K562 (cell line): ENCODE measurements around the gene RFC5. TPM values are rescaled to one million over a fixed set of nuclear protein-coding genes. Genes with fewer than 3 reads are reported as not detected.

Experiments used
- ATAC-seq: fragments of 200-7000 bp; cut with Tn5 transposase; 3 replicates; pipeline ENCODE4 v1.9.1; 2020; ENCODE audit warnings: moderate library complexity
- Bru-seq: library from RNA; stranded (reverse); fragments of 400-500 nt; gene quantifications from one replicate; lab custom pipeline; 2021; lab: Mats Ljungman, UMichigan
- BruChase-seq, 2 experiments: library from RNA; stranded (reverse); fragments of 400-500 nt; gene quantifications; one replicate each; lab custom pipeline; 2021; lab: Mats Ljungman, UMichigan
- BruUV-seq: library from RNA; stranded (reverse); fragments of 400-500 nt; replicated peaks from 2 replicates; lab custom pipeline; 2021; lab: Mats Ljungman, UMichigan
- CTCF ChIA-PET: fragments of 300-600 bp; formaldehyde crosslinking; extraction: SDS; loops from one replicate; lab custom pipeline; 2021; ENCODE audit warnings: low intra/inter-chr PET ratio; lab: Yijun Ruan, JAX
- POLR2A ChIA-PET: fragments of 300-600, 350-650 bp; sonication (Branson Sonifier 250); formaldehyde crosslinking; extraction: SDS; loops from one replicate; lab custom pipeline; 2021; ENCODE audit warnings: antibody characterized with exemption, inconsistent platforms; lab: Yijun Ruan, JAX
- DNase-seq, 4 experiments: peaks; one replicate each; pipeline versions ENCODE4 v3.0.0 to v3.0.0-alpha.2; 2011 to 2018; ENCODE audit warnings: low spot score in 3 of 4, mixed read lengths in 3 of 4; ENCODE audit errors: extremely low read depth in 1 of 4
- FAIRE-seq: peaks from 2 replicates; lab custom pipeline; 2011; peaks lifted over from hg19 to GRCh38; lab: Jason Lieb, UNC
- H2AFZ ChIP-seq: 2 replicates; pipeline ENCODE4 v1.6.0; 2011; ENCODE audit warnings: low read depth, low read length, control low read depth, inconsistent platforms
- H3K27ac ChIP-seq: fragments of 200-600 bp; 3 replicates; pipeline ENCODE4 v1.8.0; 2011; ENCODE audit warnings: low read depth, mild to moderate bottlenecking, control low read depth, inconsistent platforms, low read length, moderate library complexity, mixed read lengths; ENCODE audit errors: extremely low read depth
- H3K27me3 ChIP-seq, 2 experiments: fragments of 300-600 bp in 1 of 2; 2 replicates in 1 of 2; 3 replicates in 1 of 2; pipeline versions ENCODE4 v1.6.0 to v1.8.0; 2011; ENCODE audit warnings: inconsistent platforms in 2 of 2, low read length in 2 of 2, mild to moderate bottlenecking in 1 of 2, mixed read lengths in 1 of 2, moderate library complexity in 1 of 2; ENCODE audit not compliant: control insufficient read depth in 2 of 2, insufficient read depth in 2 of 2
- H3K36me3 ChIP-seq: fragments of 300-600 bp; 3 replicates; pipeline ENCODE4 v1.8.0; 2011; ENCODE audit warnings: mild to moderate bottlenecking, low read length, inconsistent platforms; ENCODE audit not compliant: control insufficient read depth, insufficient read depth
- H3K4me1 ChIP-seq, 2 experiments: fragments of 200-600 bp in 1 of 2; replicated peaks in 1 of 2; 2 replicates in 1 of 2; 3 replicates in 1 of 2; pipeline versions ENCODE4 v1.5.1 to v1.8.0; 2011; ENCODE audit warnings: inconsistent platforms in 2 of 2, low read length in 2 of 2, mild to moderate bottlenecking in 1 of 2, mixed read lengths in 1 of 2, moderate library complexity in 1 of 2; ENCODE audit not compliant: control insufficient read depth in 2 of 2, insufficient read depth in 2 of 2
- H3K4me2 ChIP-seq: 2 replicates; pipeline ENCODE4 v1.6.1; 2011; ENCODE audit warnings: low read length, control low read depth, inconsistent platforms, mixed read lengths; ENCODE audit not compliant: insufficient read depth
- H3K4me3 ChIP-seq: fragments of 200-600 bp; sonication (generic), shearing (Covaris generic); 2 replicates; pipeline ENCODE4 v1.5.1; 2016; ENCODE audit warnings: control low read depth, inconsistent platforms
- H3K79me2 ChIP-seq: fragments of 200-600 bp; 3 replicates; pipeline ENCODE4 v1.8.0; 2011; ENCODE audit warnings: low read length, inconsistent platforms; ENCODE audit not compliant: control insufficient read depth, insufficient read depth
- H3K9ac ChIP-seq, 2 experiments: 2 replicates each; pipeline versions ENCODE4 v1.6.0 to v1.6.1; 2011; ENCODE audit warnings: low read depth in 2 of 2, low read length in 2 of 2, control low read depth in 1 of 2, inconsistent platforms in 1 of 2, mild to moderate bottlenecking in 1 of 2, mixed read lengths in 1 of 2; ENCODE audit not compliant: insufficient read depth in 1 of 2
- H3K9me1 ChIP-seq: one replicate; pipeline ENCODE4 v1.6.0; 2011; ENCODE audit warnings: inconsistent platforms, mild to moderate bottlenecking, low read length, moderate library complexity; ENCODE audit not compliant: control insufficient read depth, insufficient read depth
- H3K9me3 ChIP-seq: replicated peaks from 2 replicates; pipeline ENCODE4 v1.5.1; 2011; ENCODE audit warnings: low read depth, low read length, inconsistent platforms; ENCODE audit not compliant: control insufficient read depth, insufficient read depth
- H4K20me1 ChIP-seq: replicated peaks from 2 replicates; pipeline ENCODE4 v1.6.1; 2011; ENCODE audit warnings: low read length, inconsistent platforms, mixed read lengths; ENCODE audit not compliant: control insufficient read depth, insufficient read depth
- HMGXB4 ChIP-seq: sonication (generic); formaldehyde crosslinking; IDR thresholded peaks from 2 replicates; pipeline ENCODE4 v1.8.1; 2023; ENCODE audit warnings: mild to moderate bottlenecking, missing genetic modification reagents
- MCM3 ChIP-seq: fragments of 450-650 bp; IDR thresholded peaks from 2 replicates; pipeline ENCODE4 v1.6.1; 2016
- RB1 ChIP-seq: fragments of 450-650 bp; IDR thresholded peaks from 2 replicates; pipeline ENCODE4 v1.6.1; 2017; ENCODE audit warnings: low read depth, mild to moderate bottlenecking
- RBM34 ChIP-seq: fragments of 200-400 bp; formaldehyde crosslinking; IDR thresholded peaks from 2 replicates; pipeline ENCODE4 v1.6.1; 2018; ENCODE audit warnings: low read length, borderline replicate concordance; ENCODE audit not compliant: insufficient read depth
- SUPT5H ChIP-seq: fragments of 450-650 bp; IDR thresholded peaks from 2 replicates; pipeline ENCODE4 v1.6.1; 2016
- USF1 ChIP-seq: sonication (generic); formaldehyde crosslinking; IDR thresholded peaks from 2 replicates; pipeline ENCODE4 v1.9.0; 2022; ENCODE audit warnings: mild to moderate bottlenecking, missing genetic modification reagents
- ZMIZ1 ChIP-seq, 2 experiments: fragments of 150-350 bp in 1 of 2; IDR thresholded peaks; 2 replicates each; pipeline ENCODE4 v1.6.1; 2012 to 2016; ENCODE audit warnings: low read depth in 2 of 2, low read length in 2 of 2, mild to moderate bottlenecking in 1 of 2, moderate library complexity in 1 of 2
- ZNF75A ChIP-seq: fragments of 450-650 bp; formaldehyde crosslinking; IDR thresholded peaks from 2 replicates; pipeline ENCODE4 v1.4.0; 2020; ENCODE audit warnings: mild to moderate bottlenecking
- WGBS: fragments of 100-300 bp; shearing (Covaris generic); methylation state at CpG from one replicate; pipeline ENCODE4 v1.1.6; 2016; ENCODE audit warnings: low coverage, mixed read lengths; ENCODE audit not compliant: insufficient coverage; ENCODE audit errors: missing lambda C conversion rate; 5-methylcytosine and 5-hydroxymethylcytosine counted together
- in situ Hi-C: fragments of 300-500 bp; cut with MboI; formaldehyde crosslinking; loops from 4 replicates; pipeline ENCODE4 v1.15.0; 2018; ENCODE audit warnings: inconsistent platforms, mixed read lengths
- intact Hi-C: fragments of 100-400 bp; cut with micrococcal nuclease; formaldehyde crosslinking; loops from 2 replicates; pipeline ENCODE4 v1.14.2; 2022
- long read RNA-seq, 3 experiments: library from polyadenylated mRNA in 2 of 3; library from RNA in 1 of 3; unstranded in 2 of 3; stranded (forward) in 1 of 3; transcript quantifications; one replicate each; pipeline ENCODE4 v2.0.0, GENCODE V29; 2019 to 2022
- polyA minus RNA-seq, 3 experiments: library from RNA; depleted of rRNA, polyadenylated mRNA; stranded (reverse); fragments of >200 nt; gene quantifications; 2 replicates each; pipeline ENCODE4 v1.2.3, GENCODE V29; 2011
- polyA plus RNA-seq, 8 experiments: library from polyadenylated mRNA; depleted of rRNA in 4 of 8; stranded (reverse) in 5 of 8; unstranded in 3 of 8; fragments of >200 nt; fragmentation: Nextera tagmentation in 2 of 8; fragmentation: Illumina TruSeq in 1 of 8; extraction: Ambion mirVana in 2 of 8; extraction: Trizol in 1 of 8; gene quantifications; 2 replicates each; pipeline versions ENCODE4 v1.2.1 to v1.2.3, GENCODE V29; 2011 to 2014; ENCODE audit warnings: inconsistent platforms in 1 of 8, missing spikeins in 1 of 8
- total RNA-seq, 7 experiments: library from RNA; depleted of rRNA in 6 of 7; stranded (reverse); fragments of >200 nt in 6 of 7; fragmentation: Illumina TruSeq in 2 of 7; extraction: Trizol in 2 of 7; gene quantifications; 2 replicates each; pipeline versions ENCODE4 v1.2.1 to v1.2.3, GENCODE V29; 2011 to 2021; ENCODE audit warnings: low replicate concordance in 1 of 7

The RFC5 gene
- total RNA-seq (2011; cell fraction: chromatin; rRNA removed; ENCODE audit: low replicate concordance), result 115 and 120 TPM in 2 replicates
- 65.7 and 71.2 TPM in 2 replicates for total RNA-seq (2011; cell fraction: nucleolus; rRNA removed)
- total RNA-seq (2011; cell fraction: nucleoplasm; rRNA removed), result 72.1 and 77.7 TPM in 2 replicates
- total RNA-seq (2014; rRNA removed) (85.3 and 91.1 TPM in 2 replicates), total RNA-seq (2014; rRNA removed; fragmentation: Illumina TruSeq; extraction: Trizol) (92.6 and 92.7 TPM in 2 replicates), total RNA-seq (2015; rRNA removed; fragmentation: Illumina TruSeq; extraction: Trizol) (86.3 and 90.2 TPM in 2 replicates), total RNA-seq (2021) (61.8 and 67.5 TPM in 2 replicates), polyA plus RNA-seq (2011; rRNA removed) (80.3 and 110 TPM in 2 replicates), polyA plus RNA-seq (2014; fragmentation: Illumina TruSeq; extraction: Trizol) (105 and 107 TPM in 2 replicates), polyA plus RNA-seq (2014; fragmentation: Nextera tagmentation; extraction: Ambion mirVana) (100 to 1,000 TPM; 180 to 189 TPM), polyA plus RNA-seq (2014; rRNA removed) (92.9 and 105 TPM in 2 replicates), polyA minus RNA-seq (2011; rRNA and poly(A)+ RNA removed) (99.3 and 125 TPM in 2 replicates), Bru-seq, nascent RNA (percentile 91 among the genes with signal in this experiment), BruChase-seq, experiment 1, labeled RNA remaining after a 2-hour chase (percentile 87 among the genes with signal in this experiment), BruChase-seq, experiment 2, labeled RNA remaining after a 6-hour chase (percentile 87 among the genes with signal in this experiment)
- 75.8 and 83.5 TPM in 2 replicates for polyA plus RNA-seq (2011; cell fraction: cytosol; rRNA removed)
- 82.7 and 100 TPM in 2 replicates for polyA plus RNA-seq (2011; cell fraction: nucleus; rRNA removed)
- 54.6 and 62.9 TPM in 2 replicates for polyA plus RNA-seq (2012)
- 42.2 and 55.9 TPM in 2 replicates for polyA minus RNA-seq (2011; cell fraction: cytosol; rRNA and poly(A)+ RNA removed)
- polyA minus RNA-seq (2011; cell fraction: nucleus; rRNA and poly(A)+ RNA removed), result 29.5 and 37.5 TPM in 2 replicates
- long read RNA-seq, experiment 1, transcript RFC5-204 (11 exons, 1,655 nt), result major isoform, 169 of 323 reads
- long read RNA-seq, experiment 1, partial matches to known transcripts, result 123 of 323 reads
- long read RNA-seq, experiment 1, other reads (novel, unspliced or antisense), result 30 of 323 reads
- long read RNA-seq, experiment 2, transcript RFC5-204 (11 exons, 1,655 nt), result major isoform, 32 of 71 reads
- long read RNA-seq, experiment 2, partial matches to known transcripts, result 29 of 71 reads
- long read RNA-seq, experiment 2, other reads (novel, unspliced or antisense), result 9 of 71 reads
- long read RNA-seq, experiment 3, transcript RFC5-204 (11 exons, 1,655 nt), result major isoform, 99 of 115 reads
- long read RNA-seq, experiment 3, partial matches to known transcripts, result 4 of 115 reads
- long read RNA-seq, experiment 3, other reads (novel, unspliced or antisense), result 10 of 115 reads

- DNase-seq, result peak; percentile 98 to 99 (median 99)
- Histone ChIP-seq H3K4me3 (peak within 1 kb of the TSS; percentile 57), H3K4me1 (peaks cover 16 to 25% of the 10 kb centered on the region in 2 experiments), H3K9me1 (no peaks in the 10 kb centered on the region), H3K4me2 (peak within 1 kb of the TSS; percentile 85), H2AFZ (peak within 1 kb of the TSS; percentile 93), H3K9me3 (no peaks in the 10 kb centered on the region), H3K27me3 (no peaks in the 10 kb centered on the region), H4K20me1 (no peaks in the 10 kb centered on the region), H3K79me2 (peaks cover 42% of the 10 kb centered on the region), H3K9ac (peak within 1 kb of the TSS; percentile 92 to 95), H3K36me3 (peaks cover 43% of the 10 kb centered on the region), H3K27ac (peak within 1 kb of the TSS; percentile 87)
- intact Hi-C loops, result no loop called here
- POLR2A ChIA-PET, result interaction anchor here (0.5 to 2.0 kb wide), 9 partner anchors 9 to 1709 kb away, joined by 3 to 13 read pairs (median 4); no protein-coding TSS in a partner anchor
- peak; percentile 95 for FAIRE-seq
- TSS peak; percentile 53 for BruUV-seq
- peak; percentile 96 for ATAC-seq
- in situ Hi-C loops, result no loop called here
- CTCF ChIA-PET, result interaction anchor here (0.7 kb wide), 1 partner anchor 380 kb away, joined by 3 read pairs; no protein-coding TSS in a partner anchor
- WGBS, result under 1% methylated on average over 47 of the region's 61 CpGs
- TF ChIP-seq SUPT5H, result peak; percentile 92
- peak; percentile 99 for TF ChIP-seq RB1
- TF ChIP-seq MCM3, result no peak
- no peak for TF ChIP-seq ZNF75A (CRISPR knock-in tag)
- TF ChIP-seq ZMIZ1 (IDR thresholded peaks at IDR 0.05; ENCODE audit: low read depth in 2 of 2, low read length in 2 of 2), result no peak
- no peak for TF ChIP-seq RBM34
- TF ChIP-seq HMGXB4, result no peak
- no peak for TF ChIP-seq USF1 (CRISPR knock-in tag)
Measured at GRCh38 chr12:118016424-118017264, at the start of gene RFC5. RFC5 (plus strand) TSS chr12:118016703; CDS start chr12:118016828, 125 bp downstream.
